Cortex of kidney (tissue), 1 donor: ENCODE measurements around the gene FOXG1.

Source experiments
- DNase-seq: peaks from one replicate; lab custom pipeline; 2025; lab: John Stamatoyannopoulos, UW

FOXG1 gene

DNA sequence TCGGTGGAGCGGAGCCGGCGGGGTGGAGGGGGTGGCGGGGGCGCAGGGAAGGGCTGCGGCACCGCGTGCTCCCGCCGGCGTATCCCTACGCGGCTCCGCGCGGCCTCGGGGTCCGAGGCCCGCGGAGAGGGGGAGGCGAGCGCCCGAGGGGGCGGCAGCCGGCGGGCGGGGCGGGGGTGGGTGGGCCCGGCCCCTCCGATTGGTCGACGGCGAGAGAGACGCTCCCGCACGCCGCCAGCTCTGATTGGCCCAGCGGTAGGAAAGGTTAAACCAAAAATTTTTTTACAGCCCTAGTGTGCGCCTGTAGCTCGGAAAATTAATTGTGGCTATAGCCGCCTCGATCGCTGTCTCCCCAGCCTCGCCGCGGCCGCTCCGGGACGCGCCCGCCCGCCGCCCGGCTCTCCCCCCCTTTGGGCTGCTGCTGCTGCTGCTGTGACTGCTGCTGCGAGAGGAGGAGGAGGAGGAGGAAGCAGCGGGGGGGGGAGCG, at the start of gene FOXG1:
FOXG1 (plus strand) TSS at position 319 of the 487 bp plus-strand sequence. CDS start 493 bp downstream, outside the sequence.
- no peak for DNase-seq

DNA sequence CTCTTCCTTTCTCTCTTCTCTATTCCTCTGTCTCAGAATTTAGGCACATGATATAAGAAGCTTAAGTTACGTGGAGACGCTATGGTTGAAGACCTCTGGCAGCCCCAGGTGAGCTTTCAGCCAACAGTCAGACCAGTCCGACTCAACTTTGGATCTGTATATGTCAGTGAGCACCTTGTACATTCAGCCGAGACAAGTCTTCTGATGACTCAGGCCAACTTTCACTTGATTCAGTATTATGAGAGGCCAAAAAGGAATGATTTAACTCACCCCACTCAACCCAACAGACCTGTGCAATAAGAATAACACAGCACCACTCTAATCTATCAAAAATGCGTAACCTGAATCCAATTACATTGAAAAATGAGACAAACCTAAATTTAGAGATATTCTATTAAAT, 47.5 kb upstream of the FOXG1 start:
- no peak for DNase-seq

DNA sequence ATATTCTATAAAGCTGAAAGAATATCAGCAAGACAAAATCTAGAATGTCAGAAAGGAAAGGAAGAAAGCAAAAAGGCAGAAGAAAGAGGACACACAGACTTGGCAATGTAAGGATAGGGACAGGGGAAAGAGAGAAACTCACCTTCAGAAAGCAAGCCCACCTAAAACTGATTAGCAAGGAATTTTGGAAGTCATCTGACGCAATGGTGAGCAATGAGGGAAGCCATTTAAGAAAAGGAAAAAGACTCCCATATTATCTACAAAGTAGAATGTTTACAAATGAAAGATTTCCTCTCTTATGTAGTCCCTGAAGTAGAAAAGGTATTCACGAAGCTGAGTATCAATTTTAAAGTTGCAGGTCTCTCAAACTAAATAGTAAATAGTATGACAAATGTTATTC, 35.2 kb upstream of the FOXG1 start:
- DNase-seq = no peak

DNA sequence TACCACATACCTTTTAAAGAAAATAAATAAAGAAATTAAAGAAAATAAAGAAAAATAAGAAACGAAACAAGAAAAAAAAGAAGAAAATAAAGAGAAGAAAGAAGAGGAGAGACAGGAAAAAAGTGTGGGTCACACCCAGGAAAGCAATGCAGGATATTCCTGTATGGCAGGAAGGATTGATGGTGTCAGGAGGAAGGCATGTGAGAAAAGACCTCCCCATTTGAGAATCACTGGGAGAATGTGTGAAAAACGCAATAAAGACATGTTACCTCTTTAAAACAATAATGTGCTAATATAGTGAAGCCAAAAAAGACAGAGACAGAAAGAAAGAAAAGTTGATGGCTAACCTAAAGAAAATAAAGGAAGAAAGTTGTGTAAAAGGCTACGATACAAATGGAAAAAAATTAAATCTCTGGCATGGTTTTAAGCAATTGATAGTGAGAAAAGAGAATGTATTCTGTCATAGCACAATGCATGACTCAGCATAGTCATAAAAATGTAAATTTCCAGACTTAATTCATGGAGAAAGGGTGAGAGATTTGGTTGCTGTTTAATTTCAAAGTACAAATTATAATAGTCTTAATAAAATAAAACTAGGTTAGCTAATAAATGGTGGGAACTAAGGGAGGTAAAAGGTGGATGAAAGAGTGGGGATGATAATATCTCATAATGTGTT, 24.3 kb upstream of the FOXG1 start:
- DNase-seq = no peak

DNA sequence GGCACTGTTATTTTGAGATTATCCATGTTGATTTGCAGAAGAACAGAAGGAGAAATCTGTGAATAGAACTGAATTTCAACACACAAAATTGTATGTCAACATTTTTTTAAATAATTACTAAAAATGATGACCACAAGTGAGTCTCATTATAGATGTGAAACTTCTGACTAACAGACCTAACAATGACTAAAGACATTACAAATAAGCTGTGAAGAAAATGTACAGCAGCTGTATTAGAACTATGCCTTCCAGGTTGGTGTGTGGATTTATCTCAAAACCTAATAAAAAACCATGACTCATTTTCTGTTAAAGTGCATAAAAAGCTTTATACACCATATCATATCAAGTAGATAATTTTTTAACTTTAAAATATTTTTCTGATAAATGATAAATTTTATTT, 22.5 kb upstream of the FOXG1 start:
- DNase-seq = no peak

DNA sequence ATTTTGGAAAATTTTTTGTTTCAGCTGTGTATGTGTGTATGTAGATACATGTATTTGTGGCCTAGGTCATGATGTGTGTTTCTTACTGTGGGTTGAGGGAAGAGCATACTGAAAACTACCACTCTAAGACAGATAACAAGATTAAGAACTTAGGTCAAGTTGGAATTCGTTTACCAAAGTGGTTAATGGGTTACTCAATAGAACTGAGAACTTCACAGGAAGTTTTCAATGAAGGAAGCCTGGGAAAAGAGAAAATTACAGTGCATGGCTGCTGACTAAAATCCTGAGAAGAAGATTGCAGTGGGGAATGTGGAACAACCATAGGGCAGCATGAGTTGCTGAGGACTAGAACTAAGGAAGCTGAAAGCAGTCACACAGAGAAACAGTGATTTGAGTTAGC, 21.4 kb upstream of the FOXG1 start:
- DNase-seq = no peak

DNA sequence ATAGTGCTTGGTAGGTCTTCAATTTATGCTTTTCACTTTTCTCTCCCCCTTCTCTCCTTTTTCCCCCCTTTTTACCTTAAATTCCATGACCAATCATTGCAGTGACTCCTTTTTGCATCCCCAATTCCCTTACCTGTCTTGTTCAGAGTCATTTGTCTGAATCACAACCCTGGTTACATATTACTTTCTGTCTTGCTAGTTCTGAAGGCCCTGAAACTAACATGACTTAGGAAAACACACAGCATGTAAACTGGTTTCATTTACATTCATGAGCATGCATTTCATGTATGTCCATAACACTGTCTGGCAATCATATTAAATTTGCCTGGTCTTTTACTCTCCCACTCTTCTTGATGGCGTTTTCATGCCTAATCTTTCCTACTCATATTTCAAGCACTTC, 20.3 kb upstream of the FOXG1 start:
- no peak for DNase-seq

DNA sequence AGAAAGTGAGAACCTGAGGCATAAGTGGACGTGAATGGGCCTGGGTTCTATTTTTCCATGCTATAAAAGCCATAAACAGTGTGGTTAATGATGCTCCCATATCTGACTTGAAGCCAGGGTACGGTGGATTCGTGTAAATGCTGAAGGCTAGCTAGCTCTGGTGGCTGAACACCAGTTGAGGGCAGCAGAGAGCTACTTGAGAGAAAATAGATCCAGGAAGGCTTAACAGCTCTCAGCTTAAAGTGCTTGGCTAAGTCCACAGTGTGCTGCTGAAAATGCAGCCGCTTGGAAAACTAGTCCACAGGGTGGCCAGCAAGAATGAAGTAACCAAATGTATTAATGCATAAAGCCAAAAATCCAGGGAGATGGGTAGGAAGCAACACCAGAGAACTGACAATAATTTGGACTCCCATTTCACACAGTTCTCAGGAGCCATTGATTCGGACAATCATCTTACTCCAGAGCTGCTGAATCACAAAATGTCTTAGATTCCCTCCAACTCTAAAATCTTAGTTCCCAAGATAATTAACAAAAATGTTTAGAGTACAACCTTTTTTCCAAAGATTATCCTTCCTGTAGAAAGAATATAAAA, 15.0 kb upstream of the FOXG1 start:
- DNase-seq = no peak

DNA sequence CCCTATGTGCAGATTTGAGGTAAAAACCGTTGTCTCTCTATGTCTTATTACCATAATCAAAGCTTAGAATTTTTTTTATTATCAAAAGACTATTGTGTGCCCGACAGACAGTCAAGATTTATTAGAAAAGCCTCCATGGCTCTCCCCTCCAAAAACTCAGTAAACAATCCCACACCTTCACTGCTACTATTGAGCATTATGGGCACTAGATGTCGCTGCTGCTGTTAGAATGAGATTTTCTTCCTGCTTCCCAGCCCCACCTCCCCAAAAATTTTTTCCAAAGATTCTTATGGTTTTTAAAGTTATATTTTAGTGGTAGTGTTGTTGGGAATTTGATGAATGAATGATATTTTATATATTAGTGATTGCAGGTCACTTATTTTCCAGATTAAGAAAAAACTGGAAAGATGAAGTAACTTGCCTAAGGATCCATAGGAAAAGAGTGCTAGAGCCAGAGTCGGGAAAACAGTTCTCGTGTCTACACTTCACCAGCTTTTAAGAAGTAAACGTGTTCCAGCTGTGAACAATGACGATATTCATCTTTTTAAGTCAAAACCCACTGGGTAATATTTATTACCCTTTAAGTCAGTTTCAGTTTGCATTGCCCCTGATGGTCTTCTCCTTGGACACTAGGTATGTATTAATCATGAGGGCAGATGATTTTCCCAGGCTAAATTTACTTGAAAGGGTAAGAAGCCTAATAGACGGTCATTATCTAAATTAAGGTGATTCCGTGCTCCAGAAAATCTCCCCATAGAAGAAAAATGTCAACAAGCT, 12.2 kb upstream of the FOXG1 start:
- no peak for DNase-seq

DNA sequence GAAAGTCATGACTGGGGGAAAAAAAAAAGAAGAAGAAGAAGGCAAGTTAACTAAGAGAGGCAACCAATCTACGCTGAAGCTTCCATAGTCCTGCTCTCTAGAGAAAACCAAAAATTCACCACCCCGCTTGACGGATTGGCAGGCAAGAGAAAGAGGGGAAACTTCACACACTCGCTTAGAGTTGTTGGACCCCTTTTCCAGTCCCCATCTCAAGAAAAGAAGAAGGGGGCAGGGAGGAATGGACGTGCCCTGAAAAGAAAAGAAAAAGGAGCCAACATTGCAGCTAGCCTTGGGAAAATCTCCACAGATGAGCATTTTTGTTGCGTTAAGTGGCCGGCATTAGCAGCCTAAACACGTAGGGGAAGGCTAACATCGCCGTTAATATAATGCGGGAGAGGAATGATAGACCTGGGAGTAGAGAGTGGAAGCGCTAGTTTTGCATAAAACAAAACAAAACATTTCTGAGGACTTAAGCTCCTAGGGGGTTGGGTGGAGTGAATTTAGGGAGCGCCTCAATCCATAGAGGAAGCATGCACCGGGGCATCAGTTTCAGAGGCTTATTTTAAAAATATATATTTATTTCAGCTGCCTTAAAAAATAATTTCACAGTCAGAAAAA, 11.3 kb upstream of the FOXG1 start:
- DNase-seq = no peak

DNA sequence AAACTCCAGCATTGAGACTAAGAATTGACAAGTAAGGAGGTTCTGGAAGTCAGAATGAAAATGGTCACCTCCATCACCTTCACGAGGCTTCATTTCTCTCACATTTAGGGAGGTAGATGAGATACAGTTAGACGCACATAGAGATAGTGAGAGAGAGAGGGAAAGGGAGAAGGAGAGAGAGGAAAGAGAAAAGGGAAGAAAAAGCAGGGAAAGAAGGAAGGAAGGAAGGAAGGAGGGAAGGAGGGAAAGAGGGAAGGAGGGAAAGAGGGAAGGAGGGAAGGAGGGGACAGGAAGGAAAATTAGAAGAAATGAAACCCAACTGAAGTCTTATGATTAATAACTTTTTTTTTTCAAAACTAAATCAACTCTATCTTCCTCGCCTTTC, 10.7 kb upstream of the FOXG1 start:
- DNase-seq = no peak

DNA sequence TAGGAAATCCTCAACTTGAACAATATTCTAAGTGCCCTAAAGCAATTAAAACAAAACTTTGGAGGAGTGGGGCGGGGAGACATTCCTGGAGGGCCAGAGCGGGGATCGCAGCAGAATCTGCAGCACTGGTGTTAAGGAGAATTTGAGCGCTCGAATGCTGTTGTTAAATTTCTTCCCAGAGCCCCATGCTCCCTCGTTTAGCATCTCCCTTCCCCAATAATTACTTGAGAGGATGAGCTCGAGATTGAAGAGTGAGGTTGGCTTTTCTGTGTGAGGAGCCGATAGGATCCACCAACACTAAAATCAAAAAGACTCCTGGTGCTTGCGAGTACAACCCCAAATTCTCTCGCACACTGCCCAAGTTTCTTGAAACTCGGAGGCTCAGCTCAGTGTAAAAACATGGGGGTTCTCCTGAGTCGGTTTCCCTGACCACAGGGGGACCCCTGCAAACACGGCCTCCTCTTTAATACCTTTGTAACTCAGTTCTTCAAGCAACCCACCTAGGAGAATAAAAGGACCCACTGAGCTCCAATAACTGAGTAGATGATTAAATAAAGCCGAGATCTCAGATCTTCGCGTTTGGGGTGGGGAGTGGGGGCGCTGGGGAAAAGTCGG, 10.2 kb upstream of the FOXG1 start:
- no peak for DNase-seq

DNA sequence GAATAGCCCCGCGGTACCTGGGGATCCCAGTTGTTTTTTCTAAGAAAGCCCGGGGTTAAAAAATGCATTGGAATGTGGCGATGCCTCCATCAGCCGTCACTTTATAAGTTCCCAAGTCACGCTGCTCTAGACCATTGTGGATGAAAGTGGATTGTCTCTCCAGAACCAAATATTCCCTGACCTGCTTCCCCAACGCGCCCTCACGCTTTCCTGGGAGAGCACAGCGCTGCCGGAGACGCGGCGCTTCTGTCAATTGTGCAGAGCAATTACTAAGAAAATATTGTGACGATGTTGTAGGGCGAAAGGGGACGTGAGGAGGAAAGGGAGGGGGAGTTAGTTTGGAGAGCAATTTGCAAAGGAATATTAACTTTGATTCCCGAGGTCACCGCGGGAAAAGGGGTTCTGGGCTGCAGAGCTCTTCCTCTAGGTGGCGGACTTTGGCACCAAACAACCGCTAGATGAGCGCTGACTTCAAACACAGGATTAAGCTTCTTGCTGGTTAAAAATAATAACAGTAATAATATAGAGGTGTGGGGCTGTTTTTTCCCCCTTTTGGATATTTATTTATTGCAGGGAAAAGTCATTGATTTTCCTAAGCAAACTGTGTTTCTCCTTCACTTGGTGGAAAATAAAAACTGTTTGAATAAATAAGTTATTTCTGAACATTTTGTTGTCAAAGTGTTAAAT, 9.6 kb upstream of the FOXG1 start:
- no peak for DNase-seq

DNA sequence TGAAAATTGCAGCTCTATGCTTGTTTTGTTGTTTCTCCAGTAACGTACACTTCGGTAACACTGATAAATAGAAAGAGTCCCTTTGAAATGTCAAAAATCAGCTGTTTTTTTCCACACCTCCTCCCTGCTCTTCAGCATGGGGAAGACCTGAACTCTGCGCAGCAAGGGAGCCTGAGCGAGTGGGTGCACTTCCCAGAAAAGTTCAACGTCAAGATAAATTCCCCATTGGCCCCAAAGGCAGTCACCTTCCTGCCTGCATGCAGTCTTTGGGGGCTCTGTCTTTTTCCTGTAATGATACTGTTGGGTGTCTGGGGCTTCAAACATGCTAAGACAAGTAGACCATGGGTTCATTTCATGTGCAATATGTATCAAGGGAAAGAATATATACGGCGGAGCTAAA, 8.8 kb upstream of the FOXG1 start:
- DNase-seq = no peak

DNA sequence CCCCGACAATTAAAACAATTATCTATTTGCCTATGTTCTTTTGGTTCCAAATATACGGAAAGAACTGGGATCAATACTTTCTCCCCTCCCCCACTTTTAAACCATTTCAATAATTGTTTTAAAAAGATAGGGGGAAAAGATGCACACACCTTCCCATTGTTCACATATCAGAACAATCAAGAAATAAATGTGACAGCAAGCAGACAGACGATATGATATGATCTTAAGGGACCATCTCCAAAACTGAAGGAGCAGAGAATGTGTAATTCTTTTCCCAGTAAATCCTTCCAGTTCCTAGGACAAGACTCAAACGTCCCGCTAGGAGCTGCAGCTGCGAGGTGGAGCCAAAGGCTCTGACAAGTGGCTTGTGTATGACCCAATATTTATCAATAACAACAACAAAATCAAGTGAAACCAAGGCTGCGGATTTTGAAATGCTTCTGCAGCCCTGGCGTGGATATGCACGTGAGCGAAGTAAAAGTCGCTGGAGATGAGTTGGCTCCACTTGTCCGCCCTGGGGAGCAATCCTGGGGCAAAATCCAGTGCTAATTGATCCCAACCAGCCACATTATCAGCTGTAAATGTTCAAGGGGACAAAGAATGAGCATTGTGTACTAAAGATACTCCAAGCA, 8.2 kb upstream of the FOXG1 start:
- no peak for DNase-seq

DNA sequence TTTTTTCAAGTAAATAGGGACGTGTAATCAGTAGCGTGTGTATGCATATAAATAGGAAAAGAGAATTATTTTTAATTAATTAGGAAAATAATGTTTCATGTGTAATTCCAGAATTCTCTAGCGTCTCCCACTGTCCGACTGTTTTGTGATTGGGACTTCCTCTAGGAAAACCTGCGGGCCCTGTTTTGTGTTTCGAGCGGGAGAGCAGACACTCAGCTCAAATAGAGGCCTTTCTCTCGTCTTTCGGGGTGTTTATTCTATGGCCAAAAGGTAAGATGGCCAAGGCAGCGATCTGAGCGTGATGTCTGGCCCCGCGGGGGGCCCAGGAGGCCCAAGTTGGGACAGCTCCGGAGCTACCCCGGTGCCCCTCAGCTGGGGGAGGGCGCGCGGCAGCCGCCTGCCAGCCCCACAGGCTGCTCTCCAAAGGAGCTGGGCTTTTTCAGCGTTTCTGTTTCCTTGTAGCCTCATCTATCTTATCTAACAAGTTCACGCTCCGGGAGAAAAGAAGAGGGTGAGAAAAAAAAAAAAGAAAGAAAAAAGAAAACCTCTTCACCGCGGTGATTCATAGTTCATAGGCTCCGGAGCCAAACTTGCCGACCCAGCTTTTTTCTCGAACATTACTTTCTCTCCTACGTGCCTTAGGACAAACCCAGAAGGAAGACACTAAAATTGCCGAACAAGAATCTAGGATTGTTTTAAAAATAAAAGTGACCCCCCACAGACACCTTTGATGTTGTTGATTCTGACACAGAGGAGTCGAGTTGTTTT, 7.5 kb upstream of the FOXG1 start:
- no peak for DNase-seq

DNA sequence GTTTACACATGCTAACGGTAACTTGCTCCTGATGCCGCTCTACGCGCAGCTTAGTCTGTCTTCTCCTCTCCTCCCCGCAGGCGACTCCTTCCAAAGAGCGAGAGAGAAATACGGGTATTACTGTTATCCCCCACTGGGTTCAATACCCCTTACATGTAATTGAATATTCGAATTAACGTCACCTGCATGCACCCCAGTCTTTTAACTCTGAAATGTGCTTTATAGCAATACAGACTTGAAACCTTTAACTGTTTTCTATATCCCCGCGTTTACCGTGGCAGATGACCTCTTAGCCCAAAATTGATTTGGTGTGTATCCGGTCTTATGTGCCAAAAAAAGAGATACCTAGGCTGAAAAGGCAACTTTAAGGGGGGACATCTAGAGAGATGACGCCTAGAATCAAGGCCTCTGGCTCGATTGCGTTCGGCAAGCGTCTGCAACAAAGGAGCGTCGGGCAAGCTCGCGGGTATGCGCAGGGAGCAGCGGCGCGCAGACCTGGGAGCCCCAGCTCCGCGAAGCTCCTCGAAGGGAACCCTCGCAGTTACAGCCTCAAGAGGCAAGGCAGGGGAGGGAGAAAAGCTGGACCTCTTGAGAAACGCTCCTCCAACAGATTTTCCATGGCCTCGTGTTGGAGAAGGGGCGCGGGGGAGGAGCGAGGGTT, 6.8 kb upstream of the FOXG1 start:
- no peak for DNase-seq

DNA sequence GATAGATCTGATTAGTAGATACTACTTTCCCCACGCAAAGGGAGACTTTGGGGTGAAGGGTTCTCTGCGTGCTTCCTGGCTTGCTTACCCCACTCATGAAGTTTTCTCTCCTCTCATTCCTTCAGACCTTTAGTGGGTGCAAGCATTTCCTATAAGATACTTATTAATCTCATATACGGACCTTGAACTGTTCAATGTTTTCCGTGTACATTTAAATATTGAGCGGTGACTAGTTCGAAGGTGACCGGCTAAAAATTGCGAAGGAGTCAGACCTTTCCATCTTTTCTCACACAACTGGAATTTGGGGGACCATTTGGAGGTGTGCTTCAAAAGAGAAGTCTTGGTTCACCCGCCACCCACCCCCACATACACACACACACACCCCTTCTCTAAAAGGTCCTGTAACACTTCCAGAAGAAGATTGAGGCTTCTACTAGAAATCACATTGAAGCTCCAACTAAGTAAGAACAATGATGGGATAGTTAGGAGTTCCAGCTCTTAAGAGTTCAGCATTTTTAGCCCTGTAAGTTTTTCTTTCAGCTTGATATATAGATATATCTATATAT, 6.1 kb upstream of the FOXG1 start:
- no peak for DNase-seq

DNA sequence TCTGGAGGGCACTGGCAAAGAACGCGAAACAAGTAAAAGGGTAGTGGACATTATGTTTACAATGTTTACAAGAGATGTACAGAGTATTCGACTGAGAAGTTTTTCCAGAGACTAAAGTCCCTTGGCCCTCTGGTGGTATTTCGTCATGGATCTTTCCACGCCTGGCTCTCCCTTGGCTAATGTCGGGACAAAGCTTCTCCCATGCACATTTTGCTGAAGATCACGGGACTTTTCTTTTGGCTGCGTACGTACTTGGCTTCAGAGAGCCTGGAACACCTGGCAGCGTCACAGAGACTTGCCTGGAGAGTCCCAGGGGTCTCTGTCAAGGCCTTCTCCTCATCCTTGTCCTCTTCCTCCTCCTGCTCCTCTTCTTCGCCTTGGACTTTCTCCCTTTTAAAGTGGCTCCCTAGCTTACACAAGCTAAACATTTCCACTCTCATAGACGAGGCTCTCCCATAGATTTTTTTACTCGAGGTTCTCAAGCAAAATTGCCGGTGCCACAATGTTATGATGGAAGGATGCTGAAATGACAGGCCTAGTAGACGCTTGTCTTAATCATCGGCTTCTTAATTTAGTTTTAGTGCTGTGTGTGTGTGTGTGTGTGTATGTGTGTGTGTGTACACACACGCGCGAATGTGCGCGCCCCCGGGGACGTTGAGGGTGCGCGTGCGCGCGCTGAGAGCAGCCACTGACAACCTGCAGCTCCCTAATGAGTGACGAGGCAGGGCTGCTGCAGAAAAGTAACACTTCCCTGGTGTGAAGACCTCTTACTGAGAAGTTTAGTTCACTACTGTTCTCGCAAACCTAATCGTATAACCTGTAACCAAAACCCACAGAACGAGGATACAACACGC, 4.9 kb upstream of the FOXG1 start:
- no peak for DNase-seq
